NCI-H187 treated with DMSO at 0.1 percent for 48 hours (cell line): Measurements from ENCODE around the gene SLC18A2.

ENCODE experiments used
- DNase-seq: peaks from one replicate; lab custom pipeline; 2025; lab: John Stamatoyannopoulos, UW

Gene SLC18A2

DNA sequence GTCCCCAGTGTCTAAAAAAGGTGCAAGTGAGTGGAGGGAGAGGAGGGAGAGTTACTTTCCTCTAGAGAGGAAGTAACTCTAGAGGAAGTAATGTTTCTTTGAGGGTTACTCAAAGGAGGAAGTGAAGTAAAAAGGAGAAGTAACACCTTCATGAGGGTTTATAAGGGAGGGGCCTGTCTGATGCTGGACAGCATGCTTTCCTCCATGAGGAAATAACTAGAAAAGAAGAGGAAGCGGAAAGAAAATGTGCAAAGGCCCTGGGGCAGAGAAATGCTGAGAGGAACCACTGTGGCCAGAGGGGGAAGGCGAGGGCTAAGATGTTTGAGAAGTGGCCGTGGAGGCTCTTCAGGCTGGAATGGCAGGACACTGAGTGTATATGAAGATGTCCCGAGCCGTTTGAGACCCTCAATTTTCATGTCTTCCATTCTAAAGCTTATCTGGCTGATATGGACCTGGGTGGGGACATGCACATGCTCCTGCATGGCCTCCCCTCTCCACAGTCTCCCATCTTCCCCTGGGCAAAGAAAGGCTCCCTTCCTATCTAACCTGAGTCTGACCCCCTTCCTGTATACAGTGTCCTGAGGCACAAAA lies 3.4 kb upstream of the SLC18A2 start:
- DNase-seq = no peak

DNA sequence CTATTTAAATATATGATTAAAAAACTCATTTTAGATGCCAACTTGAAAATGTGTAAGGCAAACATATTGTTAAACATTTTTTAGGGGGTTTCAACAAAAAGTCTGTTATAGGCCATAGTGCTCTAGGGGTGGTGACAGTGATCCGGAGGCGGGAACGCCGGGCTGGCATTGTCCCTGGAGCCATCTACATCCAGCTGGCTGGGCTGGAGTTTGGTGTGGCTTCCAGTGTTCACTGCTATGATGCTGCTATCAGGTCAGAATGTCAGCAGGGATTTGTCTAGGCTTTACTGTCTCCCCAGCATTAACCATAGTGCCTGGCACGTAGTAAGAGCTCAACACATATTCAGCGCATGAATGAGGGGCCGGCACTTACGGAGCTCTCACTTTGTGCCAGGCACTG lies 1.9 kb upstream of the SLC18A2 start:
- no peak for DNase-seq

DNA sequence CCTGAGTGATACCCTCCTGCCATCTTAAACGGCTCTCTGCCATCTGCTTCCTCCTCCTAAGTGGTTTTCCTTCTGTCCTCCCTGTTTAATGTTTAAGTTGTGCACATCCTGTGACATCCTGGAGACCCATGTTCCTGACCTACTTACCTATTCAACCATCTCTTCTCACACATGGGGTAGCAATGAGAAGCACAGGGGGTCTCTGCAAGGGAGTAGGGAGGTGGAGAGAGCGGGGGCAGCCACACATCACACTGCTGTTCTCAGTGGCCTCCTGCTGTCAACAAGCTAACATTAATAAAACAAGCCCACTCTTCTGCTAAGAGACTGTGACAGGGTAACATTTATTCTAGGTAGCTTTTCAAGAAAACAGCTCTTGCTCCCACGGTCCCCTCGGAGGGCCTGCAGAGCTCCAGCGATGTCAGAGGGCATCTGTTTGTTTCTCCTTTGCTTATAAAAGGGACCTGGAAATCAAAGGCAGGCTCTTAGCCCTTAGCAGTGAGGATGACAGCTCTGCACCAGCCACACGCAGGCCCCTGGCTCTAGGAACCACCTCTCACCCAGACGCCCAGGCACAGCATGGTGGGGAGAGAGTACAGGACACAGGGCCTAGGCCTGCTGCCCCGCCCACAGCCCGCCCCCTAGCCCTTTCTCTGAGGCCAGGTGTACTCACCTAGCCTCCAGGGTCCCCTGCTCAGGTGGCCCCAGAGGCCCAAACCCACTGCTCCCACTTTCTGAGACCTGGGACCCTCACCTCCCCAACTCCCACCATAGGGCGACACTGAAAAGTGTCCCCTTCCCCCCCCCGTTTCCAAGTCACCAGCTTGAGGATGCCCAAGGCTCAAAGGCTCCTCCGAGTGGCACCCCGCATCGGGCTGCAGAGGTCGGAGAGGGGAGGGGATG lies 943 bp upstream of the SLC18A2 start:
- DNase-seq = no peak

DNA sequence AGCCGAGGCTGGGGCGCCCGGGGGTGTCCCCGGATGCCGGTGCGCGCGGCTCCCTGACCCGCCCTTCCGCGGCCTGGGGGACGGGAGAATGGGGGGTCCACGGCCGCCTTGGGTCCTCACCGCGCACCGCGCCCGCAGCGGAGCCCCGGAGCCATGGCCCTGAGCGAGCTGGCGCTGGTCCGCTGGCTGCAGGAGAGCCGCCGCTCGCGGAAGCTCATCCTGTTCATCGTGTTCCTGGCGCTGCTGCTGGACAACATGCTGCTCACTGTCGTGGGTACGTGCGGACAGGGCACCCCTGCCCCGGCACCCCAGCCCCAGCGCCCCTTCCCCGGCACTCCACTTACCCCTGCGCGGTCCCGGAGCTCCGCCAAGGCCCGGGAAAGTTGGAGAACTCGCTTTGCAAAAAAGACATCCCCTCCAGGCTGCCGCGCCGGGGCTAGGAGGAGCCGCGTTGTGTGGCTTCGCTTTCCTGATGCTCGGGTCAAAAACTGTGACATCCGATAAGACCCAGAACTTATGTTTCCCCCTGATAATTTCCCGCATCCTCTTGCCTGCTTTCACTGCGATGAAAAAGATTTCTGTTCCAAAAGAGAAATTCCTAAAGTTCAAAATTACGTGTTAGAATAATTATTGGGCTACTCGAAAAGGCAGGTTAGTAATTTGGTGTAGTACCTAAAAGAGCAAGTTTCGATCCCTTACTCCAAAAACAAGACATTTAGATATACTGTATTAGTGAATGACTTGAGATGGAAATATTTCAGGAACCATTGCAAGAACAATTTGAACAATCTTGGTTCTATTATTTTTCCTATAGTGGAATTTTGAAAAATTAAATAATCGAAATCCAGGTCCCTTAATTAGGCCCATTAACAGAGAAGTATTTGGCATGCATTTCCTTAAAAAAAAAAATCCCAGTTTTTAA lies 888 bp downstream of the SLC18A2 start:
- DNase-seq = no peak

DNA sequence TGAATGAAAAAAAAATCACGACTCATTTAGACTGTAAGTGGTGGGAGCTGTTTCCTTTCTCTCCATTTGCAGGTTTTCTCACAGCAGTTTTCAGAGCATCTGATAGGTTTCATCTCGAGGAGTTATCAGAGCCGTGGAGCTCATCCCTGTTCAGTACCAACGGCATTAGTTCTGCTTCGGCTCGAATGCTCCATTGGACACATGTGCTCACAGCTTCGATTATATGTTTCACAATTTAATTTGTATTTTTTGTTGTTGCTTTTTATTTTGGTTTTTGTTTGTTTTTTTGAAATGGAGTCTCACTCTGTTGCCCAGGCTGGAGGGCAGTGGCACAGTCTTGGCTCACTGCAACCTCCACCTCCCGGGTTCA lies 1.5 kb downstream of the SLC18A2 start:
- DNase-seq = no peak

DNA sequence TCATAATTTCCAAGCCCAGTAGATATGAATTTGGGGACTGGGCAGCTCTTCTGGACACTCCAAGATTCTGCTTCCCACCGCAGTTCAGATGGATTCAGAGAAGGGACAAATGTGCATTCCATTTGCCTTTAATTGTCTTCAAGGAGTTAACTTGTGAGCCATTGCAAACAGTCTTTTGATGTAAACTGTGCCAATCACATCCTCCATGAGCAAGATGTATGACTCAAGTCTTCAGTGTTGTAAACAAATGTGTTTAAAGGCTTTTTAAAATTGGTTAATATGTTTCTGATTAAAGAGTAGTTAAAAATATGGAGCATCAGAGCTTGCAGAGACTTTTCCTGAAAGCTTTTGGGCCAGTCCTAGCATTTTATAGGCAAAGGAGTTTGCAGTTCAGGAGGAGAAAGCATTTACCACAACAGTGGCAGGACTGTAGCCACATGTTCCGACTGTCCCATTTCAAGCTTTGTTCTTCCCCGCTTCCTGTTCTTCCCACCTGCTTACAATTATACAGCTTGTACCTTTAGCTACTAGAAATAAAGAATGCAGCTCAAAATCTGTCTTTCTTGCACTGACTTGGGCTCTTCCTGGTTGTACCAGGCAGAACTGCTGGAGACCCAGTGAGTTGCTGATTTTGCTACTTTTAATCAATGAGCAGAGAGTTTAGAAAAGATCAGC lies 6.2 kb downstream of the SLC18A2 start:
- DNase-seq = no peak

DNA sequence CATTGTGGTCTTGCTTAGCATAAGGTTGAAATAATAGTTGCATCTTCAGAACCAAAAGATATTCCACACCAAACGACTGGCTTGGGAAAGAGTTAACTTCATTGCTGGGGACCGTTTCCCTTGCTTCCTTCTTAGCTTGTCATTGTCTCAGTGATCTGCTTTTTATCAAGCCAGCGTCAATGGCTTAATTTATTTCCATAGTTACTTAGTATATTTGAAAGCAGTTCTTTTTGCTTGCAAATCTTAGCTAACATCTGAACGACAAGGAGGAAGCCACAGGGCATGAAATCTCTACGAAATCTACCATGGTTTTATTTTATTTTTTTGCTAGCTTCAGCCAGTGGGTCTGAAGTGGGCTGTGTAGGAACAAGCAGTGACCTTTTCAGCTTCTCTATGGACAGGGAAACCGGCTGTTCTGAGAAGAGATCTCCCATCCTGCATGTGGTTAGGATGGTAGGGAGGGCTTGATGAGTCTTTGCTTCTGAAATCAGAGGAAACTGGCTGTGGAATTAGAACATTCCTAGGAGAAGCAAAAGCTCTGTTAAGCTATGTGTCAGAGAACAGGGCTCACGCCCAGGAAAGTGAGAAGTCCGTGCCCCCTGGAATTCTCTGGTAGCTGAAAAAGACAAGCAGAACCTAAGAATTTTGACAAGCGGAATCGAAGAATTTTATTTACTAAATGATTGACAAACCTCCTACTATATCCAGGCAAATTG lies 8.0 kb downstream of the SLC18A2 start:
- no peak for DNase-seq

DNA sequence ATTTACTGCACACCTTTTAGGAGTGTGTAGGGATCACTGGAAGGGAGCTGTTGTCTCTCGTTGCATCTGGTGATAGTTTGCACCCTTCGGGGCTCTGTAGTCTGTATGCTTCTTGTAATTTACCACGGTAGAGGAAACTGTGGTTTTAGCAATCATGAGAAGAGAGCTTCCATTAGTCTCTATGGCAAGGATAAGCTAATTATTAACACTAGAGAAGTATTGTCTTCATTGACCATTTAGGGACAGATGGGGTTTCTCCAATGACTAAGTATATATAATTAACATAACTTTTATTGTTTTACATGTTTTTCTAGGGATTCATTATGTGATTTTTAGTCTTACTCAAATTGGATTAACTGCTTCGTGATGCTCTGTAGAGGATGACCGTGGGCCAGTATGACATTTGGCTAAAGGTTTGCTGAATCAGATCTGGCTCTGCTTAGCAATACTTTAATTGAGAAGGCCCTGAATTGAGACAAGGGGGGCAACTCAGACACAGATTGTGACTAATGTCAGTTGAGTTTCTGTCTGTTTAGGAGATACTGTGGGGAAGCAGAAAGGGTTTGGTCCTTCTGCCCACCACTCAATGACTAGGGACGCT lies 8.7 kb downstream of the SLC18A2 start:
- DNase-seq = no peak

DNA sequence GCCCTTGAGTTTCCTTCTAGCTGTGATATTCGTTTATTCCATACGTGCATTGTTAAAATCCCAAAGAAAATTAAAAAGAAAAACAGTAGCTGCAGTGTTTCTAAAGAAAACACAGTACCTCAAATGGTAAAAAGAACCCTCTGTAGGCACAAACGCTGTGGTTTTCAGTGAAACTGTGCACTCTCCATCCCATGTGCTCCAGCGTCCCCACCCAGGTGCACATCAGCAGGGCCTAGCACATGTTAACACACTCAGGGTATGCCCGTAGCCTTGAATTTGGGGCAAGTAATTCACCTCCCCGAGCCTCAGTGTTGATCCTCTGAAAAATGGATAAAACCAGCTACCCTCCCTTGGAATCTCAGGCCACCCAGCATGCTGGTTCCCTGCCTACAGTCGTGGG lies 9.5 kb downstream of the SLC18A2 start:
- DNase-seq = no peak

DNA sequence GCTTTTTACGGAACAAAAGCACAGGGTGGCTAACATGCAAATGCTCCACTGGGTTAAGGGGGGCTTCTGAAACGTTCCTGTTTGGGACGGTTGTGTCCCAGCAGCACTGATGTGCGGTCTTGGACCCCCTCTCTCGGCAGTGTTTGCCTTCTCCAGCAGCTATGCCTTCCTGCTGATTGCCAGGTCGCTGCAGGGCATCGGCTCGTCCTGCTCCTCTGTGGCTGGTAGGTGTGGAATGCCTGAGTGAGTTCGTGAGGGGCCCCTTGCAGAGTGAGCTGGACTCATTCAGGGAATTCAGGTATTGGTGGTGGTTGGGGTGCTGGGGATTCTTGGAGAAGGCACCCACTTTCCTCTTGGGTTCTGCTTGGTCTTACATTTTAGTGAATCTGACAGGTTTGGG lies 13.0 kb downstream of the SLC18A2 start:
- no peak for DNase-seq

DNA sequence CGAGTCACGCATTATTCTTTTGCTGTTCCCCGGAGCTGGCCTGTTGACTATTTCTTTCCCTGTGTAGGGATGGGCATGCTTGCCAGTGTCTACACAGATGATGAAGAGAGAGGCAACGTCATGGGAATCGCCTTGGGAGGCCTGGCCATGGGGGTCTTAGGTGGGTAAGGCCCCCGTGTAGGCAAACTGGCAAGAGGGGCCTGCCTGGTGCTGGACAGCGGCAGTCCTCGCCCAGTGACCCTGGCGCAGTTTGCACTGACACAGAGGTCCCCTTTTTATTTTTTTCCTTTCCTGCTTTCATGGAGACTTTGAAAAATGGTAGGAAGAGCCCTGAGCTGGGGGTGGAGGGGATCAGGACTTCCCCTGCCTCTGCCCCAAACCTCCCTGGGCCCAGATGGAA lies 13.4 kb downstream of the SLC18A2 start:
- DNase-seq = no peak

DNA sequence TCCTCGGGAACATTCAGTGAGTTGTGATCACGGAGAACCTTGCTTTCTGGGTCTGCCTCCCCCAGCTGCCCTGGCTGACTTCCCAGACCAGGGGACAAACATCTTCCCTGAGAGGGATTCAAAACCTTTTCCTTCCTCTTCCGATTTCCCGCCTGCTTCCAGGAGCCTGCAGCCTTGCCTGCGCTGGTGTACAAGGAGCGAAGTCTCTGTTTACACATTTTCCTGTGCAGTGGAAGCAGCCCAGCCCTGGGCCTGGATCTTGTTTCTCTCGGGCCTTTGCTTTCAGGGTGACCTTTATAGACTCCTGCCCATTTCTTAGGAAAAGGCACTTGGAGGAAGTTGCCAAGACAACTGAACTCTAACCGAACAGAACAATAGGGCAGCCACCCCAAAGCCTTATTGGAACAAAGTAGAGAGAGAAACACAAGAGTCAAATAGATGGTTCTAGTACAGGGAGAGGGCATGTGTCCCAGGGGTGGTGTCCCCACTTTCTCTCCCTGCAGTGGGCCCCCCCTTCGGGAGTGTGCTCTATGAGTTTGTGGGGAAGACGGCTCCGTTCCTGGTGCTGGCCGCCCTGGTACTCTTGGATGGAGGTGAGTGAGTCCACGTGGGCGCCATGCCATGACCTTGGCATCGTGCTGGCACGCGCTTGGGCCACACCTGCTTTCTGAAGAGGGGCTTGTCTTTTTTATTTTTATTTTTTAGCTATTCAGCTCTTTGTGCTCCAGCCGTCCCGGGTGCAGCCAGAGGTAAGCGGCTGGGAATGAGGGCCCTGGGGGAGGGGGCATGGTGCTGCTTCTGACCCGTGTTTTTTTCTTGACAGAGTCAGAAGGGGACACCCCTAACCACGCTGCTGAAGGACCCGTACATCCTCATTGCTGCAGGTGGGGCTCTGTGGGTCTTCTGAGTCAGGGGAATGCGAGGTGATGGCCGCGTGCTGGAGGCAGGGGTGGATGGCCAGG lies 14.1 kb downstream of the SLC18A2 start:
- DNase-seq = no peak

DNA sequence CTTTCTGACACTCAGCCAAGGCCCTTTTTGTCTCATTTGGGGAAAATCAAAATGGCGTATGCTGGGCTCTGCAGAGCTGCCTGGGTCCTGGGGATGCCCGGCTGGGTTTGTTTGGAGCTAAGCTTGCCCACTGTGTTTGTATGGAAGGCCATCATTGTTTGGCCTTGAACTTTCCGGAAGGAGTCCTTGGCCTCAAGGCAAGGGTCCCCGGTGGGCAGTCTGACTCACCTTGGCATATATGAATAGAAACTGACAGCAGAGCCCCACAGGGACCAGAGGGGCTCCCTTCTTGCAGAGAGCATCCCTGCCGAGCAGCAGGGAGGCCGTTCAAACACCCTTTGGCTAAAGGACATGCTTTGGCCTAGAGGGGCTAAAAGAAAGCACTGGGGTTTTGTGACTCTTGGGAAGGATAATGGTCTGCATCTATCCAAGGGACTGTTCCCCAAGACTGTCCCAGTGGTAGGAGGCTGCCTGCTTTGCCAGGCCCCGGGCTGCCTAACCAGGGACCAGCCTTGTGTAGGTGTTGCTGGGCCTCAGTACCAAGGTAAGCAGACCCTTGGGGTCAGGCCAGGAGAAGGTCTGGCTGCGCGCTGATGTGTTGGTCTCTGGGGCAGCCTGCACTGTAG lies 15.0 kb downstream of the SLC18A2 start:
- no peak for DNase-seq

DNA sequence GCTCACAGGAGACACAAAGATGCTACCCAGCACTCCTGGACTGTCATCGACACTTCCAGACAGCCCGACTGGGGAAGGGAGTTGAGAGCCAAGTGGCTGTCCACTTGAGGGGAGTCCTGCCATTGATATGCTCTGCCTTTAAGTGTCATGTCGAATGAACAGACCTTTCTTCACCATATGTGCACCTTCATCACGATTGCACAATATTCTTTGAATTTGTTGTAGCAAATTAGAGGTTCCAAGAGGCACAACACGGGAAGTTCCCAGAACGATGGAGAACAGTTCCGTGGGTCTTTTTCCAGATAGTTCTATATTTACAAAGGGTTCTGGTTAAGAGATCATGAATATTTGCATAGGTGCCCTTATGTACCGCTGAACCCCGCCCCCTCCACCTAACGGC lies 16.0 kb downstream of the SLC18A2 start:
- DNase-seq = no peak

DNA sequence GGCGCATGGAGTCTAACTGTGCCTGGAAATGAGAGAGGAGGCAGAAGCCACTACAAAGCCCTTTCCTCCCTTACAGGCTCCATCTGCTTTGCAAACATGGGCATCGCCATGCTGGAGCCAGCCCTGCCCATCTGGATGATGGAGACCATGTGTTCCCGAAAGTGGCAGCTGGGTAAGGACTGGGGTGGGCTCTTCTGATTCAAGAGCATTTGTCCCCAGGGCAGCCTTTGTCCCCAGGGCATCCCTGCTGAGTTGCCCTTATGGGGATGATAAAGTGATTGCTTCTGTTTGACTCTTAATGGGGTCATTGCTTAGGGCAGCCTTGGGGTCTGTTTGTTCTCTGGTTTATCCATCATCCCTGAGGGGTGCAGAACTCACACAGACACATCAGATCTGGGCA lies 16.8 kb downstream of the SLC18A2 start:
- no peak for DNase-seq

DNA sequence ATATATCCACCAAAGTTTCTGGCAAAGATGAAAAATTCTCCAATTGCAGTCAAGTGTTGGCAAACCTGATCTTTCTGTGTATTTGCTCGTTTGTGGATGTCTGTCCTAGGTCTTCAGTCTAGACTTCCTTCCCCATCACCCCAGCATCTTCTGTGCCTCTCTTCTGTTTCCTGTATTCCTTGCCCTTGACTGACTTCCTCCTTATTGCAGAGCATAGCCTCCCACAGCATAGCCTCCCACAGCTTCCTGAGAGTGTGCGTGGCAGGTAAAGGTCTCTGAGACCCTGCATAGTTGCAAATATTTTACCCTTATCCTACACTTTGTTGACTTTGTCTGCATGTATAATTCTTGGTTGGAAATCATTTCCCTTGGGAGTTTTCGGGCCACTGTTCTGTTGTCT lies 18.4 kb downstream of the SLC18A2 start:
- no peak for DNase-seq

DNA sequence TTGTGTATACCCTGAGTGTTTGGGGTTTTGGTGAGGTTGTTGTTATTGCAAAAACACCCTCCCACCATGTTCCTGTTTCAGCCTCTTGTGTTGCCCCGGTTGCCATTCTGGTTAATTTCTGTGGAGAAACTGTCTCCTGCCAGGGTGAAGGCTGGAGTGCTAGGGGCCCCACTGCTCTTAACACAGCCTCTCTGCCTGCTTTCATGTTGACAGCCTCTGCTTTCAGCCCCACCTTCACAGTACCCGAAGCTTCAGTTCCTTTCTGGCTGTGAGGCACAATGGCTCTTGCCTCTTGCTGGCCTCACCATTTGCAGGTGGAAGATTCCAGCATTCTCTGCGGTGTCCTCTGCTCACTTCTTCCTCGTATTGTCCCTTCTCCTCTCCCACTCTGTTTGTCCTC lies 19.2 kb downstream of the SLC18A2 start:
- DNase-seq = no peak

DNA sequence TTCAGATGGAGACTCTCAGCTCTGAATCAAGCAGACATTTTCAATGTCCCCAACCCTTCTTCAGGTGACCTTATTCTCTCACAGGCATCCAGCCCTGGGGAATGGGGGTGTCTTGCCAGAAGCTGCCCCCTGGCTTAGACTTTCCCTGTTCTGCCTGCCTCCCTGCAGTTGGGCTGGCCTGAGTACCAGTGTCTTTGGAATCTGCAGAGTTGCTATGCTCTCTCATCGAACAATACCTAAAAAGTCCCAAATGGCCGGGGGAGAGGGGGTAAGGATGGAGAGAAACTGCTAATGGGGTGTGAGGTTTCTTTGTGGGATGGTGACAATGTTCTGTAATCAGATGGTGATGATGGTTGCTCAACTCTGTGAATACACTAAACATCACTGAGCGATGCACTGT lies 20.6 kb downstream of the SLC18A2 start:
- no peak for DNase-seq

DNA sequence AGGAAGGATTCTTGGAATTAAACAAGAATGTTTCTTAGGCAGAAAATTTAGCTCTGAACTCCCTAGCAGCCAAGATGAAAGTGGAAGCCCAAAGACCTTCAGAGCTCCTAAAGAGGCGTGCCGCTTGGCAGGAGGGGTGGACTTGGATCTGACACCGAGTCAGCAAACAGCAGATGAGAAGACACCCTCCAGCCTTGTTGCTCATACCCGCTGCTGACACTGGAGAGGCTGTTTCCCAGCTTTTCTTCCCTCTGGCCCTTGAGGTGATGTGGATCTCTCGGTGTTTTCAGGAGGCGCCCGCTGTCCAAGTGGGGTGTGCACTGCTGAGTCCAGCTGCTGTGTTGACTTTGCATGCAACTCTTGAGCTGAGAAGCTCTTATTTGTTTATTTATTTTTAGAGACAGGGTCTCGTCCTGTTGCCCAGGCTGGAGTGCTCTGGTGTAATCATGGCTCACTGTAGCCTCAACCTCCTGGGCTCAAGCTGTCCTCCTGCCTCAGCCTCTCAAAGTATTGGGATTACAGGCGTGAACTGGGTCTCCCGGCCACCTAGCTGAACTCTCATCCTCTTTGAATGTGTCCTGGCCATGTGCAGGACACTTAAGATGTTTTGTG lies 21.5 kb downstream of the SLC18A2 start:
- DNase-seq = no peak
